ENCODE data around the gene ADARB2.

- TF ChIP-seq CTCF (conservative IDR thresholded peaks at IDR 0.05 in 1 of 2, IDR thresholded peaks at IDR 0.05 in 1 of 2; ENCODE audit: low read depth in 1 of 2, low read length in 2 of 2), result no peak
- no peak for TF ChIP-seq EZH2 (IDR thresholded peaks at IDR 0.05; ENCODE audit: low read length, missing control alignments)
These were observed 180.8 kb downstream of the ADARB2 start for GRCh38 chr10:1556496-1556895.
